GM12878 (cell line): ENCODE results near the gene HLA-DRA. TPM values are rescaled to one million over a fixed set of nuclear protein-coding genes. Genes with fewer than 3 reads are reported as not detected.

Experiments
- ATAC-seq: fragments of 200-7000 bp; cut with Tn5 transposase; 3 replicates; pipeline ENCODE4 v1.9.1; 2020; ENCODE audit warnings: mild to moderate bottlenecking, moderate library complexity
- BruUV-seq: library from RNA; stranded (reverse); fragments of 400-500 nt; replicated peaks from 2 replicates; lab custom pipeline; 2021; lab: Mats Ljungman, UMichigan
- CTCF ChIA-PET: fragments of 300-600 bp; sonication (Branson Sonifier 250); formaldehyde crosslinking; extraction: SDS; loops from one replicate; lab custom pipeline; 2021; ENCODE audit warnings: inconsistent platforms; lab: Yijun Ruan, JAX
- POLR2A ChIA-PET: fragments of 350-600 bp; formaldehyde crosslinking; extraction: SDS; loops from one replicate; lab custom pipeline; 2021; ENCODE audit warnings: inconsistent platforms; lab: Charles Lee
- RAD21 ChIA-PET: fragments of 300-600 bp; sonication (Branson Sonifier 250); formaldehyde crosslinking; loops from one replicate; lab custom pipeline; 2023; ENCODE audit warnings: antibody characterized with exemption; ENCODE audit not compliant: unreplicated experiment; lab: Charles Lee
- SMC1A ChIA-PET: fragments of 300-600 bp; sonication (Branson Sonifier 250); formaldehyde crosslinking; loops from one replicate; lab custom pipeline; 2023; ENCODE audit not compliant: unreplicated experiment, uncharacterized antibody; lab: Charles Lee
- DNase-seq: peaks from one replicate; pipeline ENCODE4 v3.0.0-alpha.2; 2011; ENCODE audit warnings: low read depth, low spot score
- FAIRE-seq: peaks from 3 replicates; lab custom pipeline; 2011; peaks lifted over from hg19 to GRCh38; lab: Jason Lieb, UNC
- H2AFZ ChIP-seq: 2 replicates; pipeline ENCODE4 v1.6.0; 2011; ENCODE audit warnings: low read depth, low read length, control low read depth; ENCODE audit not compliant: control insufficient read depth
- H3K27ac ChIP-seq: 2 replicates; pipeline ENCODE4 v1.5.1; 2011; ENCODE audit warnings: control low read depth; ENCODE audit not compliant: control insufficient read depth, insufficient read depth
- H3K27me3 ChIP-seq, 2 experiments: replicated peaks in 1 of 2; 2 replicates each; pipeline versions ENCODE4 v1.6.0 to v1.6.1; 2011; ENCODE audit warnings: low read length in 1 of 2; ENCODE audit not compliant: control insufficient read depth in 2 of 2, insufficient read depth in 2 of 2
- H3K36me3 ChIP-seq, 2 experiments: 2 replicates each; pipeline ENCODE4 v1.5.1; 2011; ENCODE audit warnings: low read length in 1 of 2; ENCODE audit not compliant: control insufficient read depth in 2 of 2, insufficient read depth in 2 of 2
- H3K4me1 ChIP-seq: 2 replicates; pipeline ENCODE4 v1.6.1; 2011; ENCODE audit warnings: mild to moderate bottlenecking, low read length, moderate library complexity, mixed read lengths; ENCODE audit not compliant: control insufficient read depth, insufficient read depth
- H3K4me2 ChIP-seq: 2 replicates; pipeline ENCODE4 v1.6.0; 2011; ENCODE audit warnings: control low read depth; ENCODE audit not compliant: control insufficient read depth, insufficient read depth
- H3K4me3 ChIP-seq: fragments of 200-600 bp; sonication (generic); 2 replicates; pipeline ENCODE4 v1.5.1; 2016
- H3K79me2 ChIP-seq: 2 replicates; pipeline ENCODE4 v1.6.0; 2011; ENCODE audit warnings: low read length; ENCODE audit not compliant: control insufficient read depth, insufficient read depth
- H3K9ac ChIP-seq: 2 replicates; pipeline ENCODE4 v1.8.0; 2011; ENCODE audit warnings: low read length, control low read depth, mixed read lengths; ENCODE audit not compliant: control insufficient read depth, insufficient read depth
- H3K9me3 ChIP-seq: replicated peaks from 3 replicates; pipeline ENCODE4 v1.5.1; 2011; ENCODE audit warnings: mild to moderate bottlenecking, low read length; ENCODE audit not compliant: control insufficient read depth, insufficient read depth
- H4K20me1 ChIP-seq: 2 replicates; pipeline ENCODE4 v1.6.0; 2011; ENCODE audit not compliant: control insufficient read depth, insufficient read depth
- BHLHE40 ChIP-seq, 2 experiments: fragments of 450-650 bp in 1 of 2; IDR thresholded peaks; 2 replicates each; pipeline ENCODE4 v1.6.1; 2011 to 2017; ENCODE audit warnings: low read depth in 2 of 2, borderline replicate concordance in 1 of 2, improper control_type of control experiment in 1 of 2, low read length in 1 of 2, mild to moderate bottlenecking in 1 of 2
- WGBS: methylation state at CpG from one replicate; pipeline ENCODE4 v1.1.6; 2016; ENCODE audit warnings: low lambda C conversion rate; ENCODE audit not compliant: insufficient replicate concordance, insufficient coverage; ENCODE audit errors: missing lambda C conversion rate; 5-methylcytosine and 5-hydroxymethylcytosine counted together
- in situ Hi-C: fragments of 300-500 bp; cut with MboI; formaldehyde crosslinking; loops from 9 replicates; pipeline ENCODE4 v1.14.3; 2018; ENCODE audit warnings: mixed read lengths
- intact Hi-C: fragments of 100-400 bp; cut with micrococcal nuclease; formaldehyde crosslinking; loops from one replicate; pipeline ENCODE4 v1.14.2; 2022; ENCODE audit not compliant: unreplicated experiment
- polyA plus RNA-seq, 11 experiments: library from polyadenylated mRNA; depleted of rRNA in 4 of 11; unstranded in 6 of 11; stranded (reverse) in 5 of 11; fragments of >200 nt; fragmentation: Nextera tagmentation in 4 of 11; fragmentation: Illumina TruSeq in 1 of 11; extraction: Ambion mirVana in 4 of 11; extraction: Trizol in 1 of 11; gene quantifications; 1 replicate in 1 of 11; 2 replicates in 10 of 11; pipeline versions ENCODE4 v1.2.1 to v1.2.3, GENCODE V29; 2011 to 2016; ENCODE audit warnings: inconsistent platforms in 2 of 11, missing spikeins in 2 of 11, low read depth in 1 of 11
- total RNA-seq, 4 experiments: library from RNA; depleted of rRNA in 3 of 4; stranded (reverse); fragments of >200 nt in 3 of 4; fragmentation: Illumina TruSeq in 1 of 4; extraction: Trizol in 1 of 4; gene quantifications; 2 replicates each; pipeline versions ENCODE4 v1.2.1 to v1.2.3, GENCODE V29; 2013 to 2021
- TF ChIP-seq, protein P1 (sequence below): fragments of 450-650 bp; conservative IDR thresholded peaks from 2 replicates; pipeline ENCODE4 v1.6.1; 2017; ENCODE audit warnings: mild to moderate bottlenecking, moderate library complexity
- TF ChIP-seq, protein P2 (sequence below): fragments of 450-650 bp; formaldehyde crosslinking; IDR thresholded peaks from 2 replicates; pipeline ENCODE4 v1.4.0; 2022; ENCODE audit warnings: mild to moderate bottlenecking, moderate library complexity

Gene HLA-DRA
- total and polyA plus RNA-seq, 10 of the 15 experiments (the other 5 are each of a cell fraction or from before 2014, with no cell fraction given) = 2,040 to 7,093 (median 2,859) TPM

DNA sequence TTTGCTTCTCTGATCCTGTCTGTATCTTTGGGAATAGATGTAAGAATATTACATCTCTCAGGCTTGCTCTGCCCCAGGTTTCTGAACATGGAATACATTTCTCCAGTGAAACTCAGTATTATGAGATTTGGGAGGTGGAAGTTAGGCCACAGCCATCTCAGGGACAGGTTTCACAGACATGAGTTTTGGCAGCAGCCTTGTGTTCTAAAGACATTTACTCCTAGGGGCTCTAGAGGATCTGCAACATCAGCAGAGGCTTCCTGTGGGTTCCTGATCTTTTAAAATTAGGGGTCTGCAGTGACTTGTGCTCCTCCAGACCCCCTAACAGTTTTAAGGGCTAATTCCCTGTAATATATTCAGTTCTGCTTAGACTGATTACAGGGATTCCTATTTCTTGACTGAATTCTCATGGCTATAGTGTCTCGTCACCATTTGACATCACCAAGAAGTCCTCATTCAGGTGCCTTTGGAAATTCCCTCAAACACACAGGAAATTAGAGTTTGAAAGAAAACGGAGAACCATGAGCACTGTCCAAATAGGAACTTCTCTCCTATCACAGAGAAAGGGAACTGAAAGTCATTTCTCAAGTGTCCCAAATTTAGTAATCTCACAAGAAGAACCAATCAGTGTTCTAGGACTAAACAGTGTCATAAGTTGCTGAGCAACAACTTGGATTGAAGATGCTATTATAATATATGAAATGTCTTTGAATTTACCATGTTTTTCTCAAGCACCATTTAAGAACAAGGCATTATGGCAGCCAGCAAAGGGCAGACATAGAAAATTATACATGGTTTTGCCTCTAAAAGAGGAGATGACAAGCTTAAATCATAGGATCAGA is 2.5 kb upstream of the HLA-DRA start (continued):
- TF ChIP-seq, protein P1, sequence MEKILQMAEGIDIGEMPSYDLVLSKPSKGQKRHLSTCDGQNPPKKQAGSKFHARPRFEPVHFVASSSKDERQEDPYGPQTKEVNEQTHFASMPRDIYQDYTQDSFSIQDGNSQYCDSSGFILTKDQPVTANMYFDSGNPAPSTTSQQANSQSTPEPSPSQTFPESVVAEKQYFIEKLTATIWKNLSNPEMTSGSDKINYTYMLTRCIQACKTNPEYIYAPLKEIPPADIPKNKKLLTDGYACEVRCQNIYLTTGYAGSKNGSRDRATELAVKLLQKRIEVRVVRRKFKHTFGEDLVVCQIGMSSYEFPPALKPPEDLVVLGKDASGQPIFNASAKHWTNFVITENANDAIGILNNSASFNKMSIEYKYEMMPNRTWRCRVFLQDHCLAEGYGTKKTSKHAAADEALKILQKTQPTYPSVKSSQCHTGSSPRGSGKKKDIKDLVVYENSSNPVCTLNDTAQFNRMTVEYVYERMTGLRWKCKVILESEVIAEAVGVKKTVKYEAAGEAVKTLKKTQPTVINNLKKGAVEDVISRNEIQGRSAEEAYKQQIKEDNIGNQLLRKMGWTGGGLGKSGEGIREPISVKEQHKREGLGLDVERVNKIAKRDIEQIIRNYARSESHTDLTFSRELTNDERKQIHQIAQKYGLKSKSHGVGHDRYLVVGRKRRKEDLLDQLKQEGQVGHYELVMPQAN = 0 out of 2 replicates have a peak, but pooled peaks have one; percentile 10

DNA sequence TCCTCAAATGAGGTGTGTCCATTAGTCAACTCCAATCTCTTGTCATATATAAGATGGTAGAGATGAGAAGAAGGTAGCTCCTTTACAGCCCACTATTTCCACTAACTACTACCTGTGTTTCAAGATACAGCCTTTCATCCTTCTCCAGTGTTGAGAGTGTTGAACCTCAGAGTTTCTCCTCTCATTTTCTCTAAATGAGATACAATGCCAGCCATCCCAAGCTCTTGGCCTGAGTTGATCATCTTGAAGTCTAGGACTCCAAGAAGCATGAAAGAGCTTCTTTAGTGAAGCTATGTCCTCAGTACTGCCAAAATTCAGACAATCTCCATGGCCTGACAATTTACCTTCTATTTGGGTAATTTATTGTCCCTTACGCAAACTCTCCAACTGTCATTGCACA is 548 bp upstream of the HLA-DRA start:
- POLR2A ChIA-PET = interaction anchor here (0.6 to 2.4 kb wide), 28 partner anchors 8 to 535 kb away, joined by 3 to 29 read pairs (median 5); partner anchors contain the start of genes HLA-DQA1, HLA-DQB1 and HLA-DRB1
- TF ChIP-seq, protein P2, sequence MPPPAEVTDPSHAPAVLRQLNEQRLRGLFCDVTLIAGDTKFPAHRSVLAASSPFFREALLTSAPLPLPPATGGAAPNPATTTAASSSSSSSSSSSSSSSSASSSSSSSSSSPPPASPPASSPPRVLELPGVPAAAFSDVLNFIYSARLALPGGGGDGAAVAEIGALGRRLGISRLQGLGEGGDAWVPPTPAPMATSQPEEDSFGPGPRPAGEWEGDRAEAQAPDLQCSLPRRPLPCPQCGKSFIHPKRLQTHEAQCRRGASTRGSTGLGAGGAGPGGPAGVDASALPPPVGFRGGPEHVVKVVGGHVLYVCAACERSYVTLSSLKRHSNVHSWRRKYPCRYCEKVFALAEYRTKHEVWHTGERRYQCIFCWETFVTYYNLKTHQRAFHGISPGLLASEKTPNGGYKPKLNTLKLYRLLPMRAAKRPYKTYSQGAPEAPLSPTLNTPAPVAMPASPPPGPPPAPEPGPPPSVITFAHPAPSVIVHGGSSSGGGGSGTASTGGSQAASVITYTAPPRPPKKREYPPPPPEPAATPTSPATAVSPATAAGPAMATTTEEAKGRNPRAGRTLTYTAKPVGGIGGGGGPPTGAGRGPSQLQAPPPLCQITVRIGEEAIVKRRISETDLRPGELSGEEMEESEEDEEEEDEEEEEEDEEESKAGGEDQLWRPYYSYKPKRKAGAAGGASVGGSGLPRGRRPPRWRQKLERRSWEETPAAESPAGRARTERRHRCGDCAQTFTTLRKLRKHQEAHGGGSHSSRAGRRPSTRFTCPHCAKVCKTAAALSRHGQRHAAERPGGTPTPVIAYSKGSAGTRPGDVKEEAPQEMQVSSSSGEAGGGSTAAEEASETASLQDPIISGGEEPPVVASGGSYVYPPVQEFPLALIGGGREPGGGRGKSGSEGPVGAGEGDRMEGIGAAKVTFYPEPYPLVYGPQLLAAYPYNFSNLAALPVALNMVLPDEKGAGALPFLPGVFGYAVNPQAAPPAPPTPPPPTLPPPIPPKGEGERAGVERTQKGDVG (CRISPR knock-in tag) = peak; percentile 54; the same call in 1 of the 2 replicates
- TF ChIP-seq BHLHE40 (IDR thresholded peaks at IDR 0.05; ENCODE audit: borderline replicate concordance in 1 of 2, low read depth in 2 of 2, low read length in 1 of 2) = no peak
- Histone ChIP-seq H3K9me3 (no peaks in the 10 kb centered on the region), H3K4me2 (peak overlapping the region; percentile 88), H3K4me1 (peaks cover 29% of the 10 kb centered on the region), H3K4me3 (peak overlapping the region; percentile 33; the same call in 1 of the 2 replicates), H3K79me2 (peaks cover 51% of the 10 kb centered on the region), H3K27me3 (no peaks in the 10 kb centered on the region), H3K36me3 (peaks cover 13 to 27% of the 10 kb centered on the region in 2 experiments), H4K20me1 (peaks cover 9% of the 10 kb centered on the region), H3K27ac (peak overlapping the region; percentile 100), H2AFZ (peak overlapping the region; percentile 36), H3K9ac (peak overlapping the region; percentile 63)
- TSS peak; percentile 95 for BruUV-seq
- RAD21 ChIA-PET = interaction anchor here (0.8 to 1.8 kb wide), 14 partner anchors 20 to 261 kb away, joined by 3 to 14 read pairs (median 5); partner anchors contain the start of genes HLA-DQA1, HLA-DQB1, HLA-DRB1 and HLA-DRB5
- FAIRE-seq = no peak
- peak; percentile 2; the same call in 2 of the 3 replicates for ATAC-seq
- intact Hi-C loops = loop anchor here (2.0 to 10.0 kb wide), 6 partner anchors 148 to 506 kb away; partner anchors contain the start of genes HLA-DMB, HLA-DQA1 and HLA-DRB1
- WGBS = 40% methylated on average over 1 of the region's 1 CpG
- CTCF ChIA-PET = interaction anchor here (0.7 to 1.9 kb wide), 8 partner anchors 10 to 261 kb away, joined by 3 to 13 read pairs (median 3); no protein-coding TSS in a partner anchor
- SMC1A ChIA-PET = interaction anchor here (0.7 to 2.8 kb wide), 18 partner anchors 21 to 416 kb away, joined by 3 to 10 read pairs (median 4); partner anchors contain the start of genes HLA-DQA1, PSMB9 and TAP1
- in situ Hi-C loops = no loop called here
- DNase-seq = no peak
